Stimulated activated CD4-positive, alpha-beta T cell treated with anti-CD3 and anti-CD28 coated beads, Interleukin-1b, Interleukin-23, amount 100 ng/mL, for 1 hour (primary cell): ENCODE measurements around the gene MAP4.
"Not testable (repeated sequence)": the region's sequence is repeated elsewhere in the genome, so short reads cannot be mapped to it uniquely, and the experiment has no call there.

Experiments
- DNase-seq, 2 donors: peaks; one replicate each; pipeline ENCODE4 v3.0.0-alpha.2; 2020; ENCODE audit warnings: low read depth in 2 of 2

MAP4 gene

GRCh38 chr3:48016301-48016973 lies at the start of gene MAP4:
Gene MAP4 (minus strand): TSS chr3:48016416. CDS start chr3:47998860, 17,556 bp downstream.
- no peak for DNase-seq

DNA sequence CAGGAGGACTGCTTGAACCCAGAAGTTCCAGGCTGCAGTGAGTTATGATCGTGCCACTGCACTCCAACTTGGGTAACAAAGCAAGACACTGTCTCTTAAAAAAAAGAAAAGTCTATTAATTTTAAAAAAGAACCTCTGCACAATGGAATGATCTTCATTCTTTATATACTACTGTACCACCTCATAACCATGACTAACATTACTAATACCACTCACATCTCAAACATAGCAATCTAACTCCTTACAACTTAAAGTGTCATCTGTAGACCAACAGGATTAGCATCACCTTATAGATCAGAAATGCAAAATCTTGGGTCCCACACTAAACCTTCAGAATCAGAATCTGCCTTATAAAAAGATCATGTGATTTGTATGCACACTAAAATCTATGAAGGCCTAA lies 48.8 kb upstream of the MAP4 start:
- DNase-seq, result no peak

GRCh38 chr3:48064292-48064829 lies 48.1 kb upstream of the MAP4 start:
- DNase-seq, result no peak

GRCh38 chr3:48061586-48061985 lies 45.4 kb upstream of the MAP4 start:
- DNase-seq, result not testable (repeated sequence)

GRCh38 chr3:48058091-48058490 lies 41.9 kb upstream of the MAP4 start:
- DNase-seq, result no peak

GRCh38 chr3:48057521-48057920 lies 41.3 kb upstream of the MAP4 start:
- no peak for DNase-seq

DNA sequence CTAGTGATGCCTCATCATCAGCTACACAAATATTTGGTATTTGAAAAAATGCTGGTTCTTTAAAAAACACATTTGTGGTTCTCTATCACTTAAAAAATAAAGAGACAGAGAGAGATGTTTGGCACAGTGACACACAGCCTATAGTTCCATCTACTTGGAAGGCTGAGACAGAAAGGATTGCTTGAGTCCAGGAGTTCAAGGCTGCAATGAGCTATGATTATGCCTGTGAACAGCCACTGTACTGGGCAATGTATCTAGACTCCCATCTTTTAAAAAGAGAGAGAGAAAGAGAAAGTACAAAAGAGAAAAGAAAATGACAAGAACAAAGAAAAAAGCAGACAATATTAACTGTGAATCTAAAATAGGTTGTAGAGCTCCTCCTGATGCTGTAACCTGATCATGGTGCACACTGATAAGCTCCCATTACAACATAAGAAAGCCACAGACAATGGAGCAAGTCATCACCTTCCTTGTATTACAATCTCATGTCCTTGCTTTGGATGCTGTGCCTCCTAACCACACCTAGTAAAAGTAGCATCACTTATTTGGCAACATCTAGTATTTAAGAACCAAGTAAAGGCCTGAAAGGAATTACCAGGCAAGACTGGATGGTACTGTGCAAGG lies 31.7 kb upstream of the MAP4 start:
- DNase-seq, result no peak

- DNase-seq, result no peak
These were observed 26.0 kb upstream of the MAP4 start for GRCh38 chr3:48042071-48042760.

- DNase-seq, result no peak
These were observed 23.4 kb upstream of the MAP4 start for GRCh38 chr3:48039487-48040190.

GRCh38 chr3:48038971-48039481 lies 22.8 kb upstream of the MAP4 start:
- no peak for DNase-seq

GRCh38 chr3:48034000-48034516 lies 17.8 kb upstream of the MAP4 start:
- no peak for DNase-seq

DNA sequence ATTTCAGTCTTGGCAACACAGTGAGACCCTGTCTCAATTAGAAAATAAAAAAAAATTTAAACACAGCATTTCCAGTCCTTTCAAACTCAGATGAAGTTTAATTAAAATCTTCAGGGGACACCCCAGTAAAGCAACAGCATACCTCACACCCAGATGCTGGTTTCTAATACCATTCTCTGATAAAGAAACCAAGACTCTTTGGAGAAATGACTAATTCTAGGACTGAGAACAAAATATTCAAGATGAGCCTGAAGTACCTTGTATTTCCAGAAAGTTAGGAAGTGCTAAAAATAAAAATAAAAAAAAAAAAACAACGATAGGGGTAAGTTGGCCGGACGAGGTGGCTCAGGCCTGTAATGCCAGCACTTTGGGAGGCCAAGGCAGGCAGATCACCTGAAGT lies 14.0 kb upstream of the MAP4 start:
- DNase-seq, result no peak

DNA sequence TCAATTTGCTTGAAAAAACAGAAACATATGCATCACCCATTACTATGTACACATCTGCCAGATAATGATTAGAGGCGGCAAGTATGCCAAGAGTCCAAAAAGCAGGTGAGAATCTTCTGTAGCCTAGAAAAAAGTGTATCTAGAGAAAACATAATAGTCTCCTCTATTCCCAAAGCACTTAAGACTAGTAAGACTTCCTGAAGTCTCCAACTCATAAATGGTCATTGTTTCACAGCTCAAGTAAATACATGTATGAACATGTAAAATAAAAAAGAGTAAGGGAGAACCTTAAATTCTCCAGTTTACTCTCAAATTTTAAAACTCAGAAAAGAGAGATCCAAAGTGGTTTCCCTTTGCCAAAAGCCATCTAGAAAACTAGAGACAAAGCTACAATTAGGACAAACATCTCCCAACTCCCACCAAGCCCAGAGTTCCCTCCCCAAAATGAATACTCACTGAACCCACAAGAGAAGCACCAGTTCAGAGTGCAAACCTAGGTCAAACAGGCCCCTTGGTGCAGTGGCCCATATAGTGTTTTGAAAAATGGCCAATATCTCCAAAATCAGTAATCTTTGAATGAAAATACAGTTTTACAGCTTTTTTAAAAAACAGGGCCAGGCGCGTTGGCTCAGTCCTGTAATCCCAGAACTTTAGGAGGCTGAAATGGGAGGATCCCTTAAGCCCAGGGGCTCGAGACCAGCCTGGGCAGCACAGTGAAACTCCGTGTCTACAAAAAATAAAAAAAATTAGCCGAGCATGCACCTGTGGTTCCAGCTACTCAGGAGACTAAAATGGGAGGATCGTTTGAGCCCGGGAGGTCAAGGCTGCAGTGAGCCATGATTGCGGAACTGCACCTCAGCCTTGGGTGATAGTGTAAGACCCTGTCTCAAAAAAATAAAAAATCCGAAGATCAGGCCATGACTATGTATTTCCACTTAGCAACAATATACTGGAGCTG lies 11.0 kb upstream of the MAP4 start:
- DNase-seq, result no peak

- DNase-seq, result no peak
These were observed 9.9 kb upstream of the MAP4 start for GRCh38 chr3:48026098-48026497.

- DNase-seq, result no peak
These were observed 8.2 kb upstream of the MAP4 start for GRCh38 chr3:48024401-48024800.

DNA sequence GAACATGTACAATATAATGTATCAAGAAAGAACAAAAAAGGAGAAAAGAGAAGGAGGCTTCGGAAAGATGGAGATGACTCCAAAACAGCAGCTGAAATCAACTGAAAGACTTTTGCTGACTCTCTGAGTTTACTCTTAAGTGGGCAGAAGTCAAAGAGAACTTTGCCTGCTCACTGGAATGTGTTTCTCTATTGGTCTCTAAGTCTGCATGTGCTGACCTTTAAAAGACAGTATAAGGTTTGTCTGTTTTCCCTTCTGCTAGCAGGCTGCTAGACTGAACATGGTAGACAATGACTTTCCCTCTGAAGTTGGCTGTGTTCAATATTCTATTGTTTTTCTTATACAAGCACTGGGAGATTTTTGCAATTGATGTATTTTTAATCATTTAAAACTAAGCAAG lies 7.2 kb upstream of the MAP4 start:
- no peak for DNase-seq

DNA sequence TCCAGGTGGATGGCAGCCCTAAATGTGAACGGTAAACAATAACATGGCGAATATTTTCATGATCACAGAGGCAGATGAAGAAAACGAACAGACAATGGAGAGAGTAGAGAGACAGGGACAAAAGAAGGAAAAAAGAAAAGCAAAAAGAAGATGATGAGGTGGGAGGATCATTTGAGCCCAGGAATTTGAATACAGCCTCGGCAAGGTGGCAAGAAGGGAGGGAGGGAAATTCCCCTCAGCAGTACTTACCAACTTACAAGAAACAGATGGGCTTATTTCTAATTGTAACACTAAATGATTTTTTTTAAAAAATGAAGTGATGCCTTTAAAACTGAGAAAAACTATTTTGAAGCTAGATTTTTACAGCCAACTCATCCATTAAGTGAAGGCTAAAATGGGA lies 6.0 kb upstream of the MAP4 start:
- DNase-seq, result no peak

DNA sequence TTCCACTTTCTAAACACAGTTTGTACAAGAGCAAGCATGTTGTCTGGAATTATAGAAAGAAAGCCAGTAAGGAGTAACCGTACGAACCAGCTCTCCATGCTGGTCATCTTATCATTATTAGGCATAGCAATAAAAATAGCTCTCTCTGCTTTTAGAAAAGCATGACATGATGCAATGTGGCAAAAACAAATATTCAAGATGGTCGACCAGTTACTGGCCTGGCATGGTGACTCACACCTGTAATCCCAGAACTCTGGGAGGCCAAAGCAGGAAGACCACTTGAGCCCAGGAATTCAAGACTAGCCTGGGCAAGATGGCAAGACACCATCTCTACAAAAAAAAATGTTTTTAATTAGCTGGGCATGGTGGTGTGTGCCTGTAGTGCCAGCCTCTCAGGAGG lies 2.6 kb upstream of the MAP4 start:
- no peak for DNase-seq

GRCh38 chr3:48015431-48016180 lies 610 bp downstream of the MAP4 start:
- no peak for DNase-seq

DNA sequence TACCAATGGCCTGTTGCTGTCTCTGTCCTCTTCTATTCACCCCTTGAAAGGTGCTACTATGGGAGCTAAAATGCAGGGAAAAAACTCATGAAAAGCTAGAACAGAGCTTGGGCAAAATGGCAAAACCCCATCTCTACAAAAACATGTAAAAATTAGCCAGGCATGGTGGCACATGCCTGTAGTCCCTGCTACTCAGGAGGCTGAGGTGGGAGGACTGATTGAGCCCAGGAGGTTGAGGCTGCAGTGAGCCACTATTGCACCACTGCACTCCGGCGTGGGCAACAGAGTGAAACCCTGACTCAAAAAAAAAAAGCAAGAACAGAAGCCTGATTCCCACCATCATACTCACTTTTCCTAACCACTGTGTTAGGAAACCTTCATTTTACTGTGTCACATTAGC lies 1.9 kb downstream of the MAP4 start:
- no peak for DNase-seq
